Ureter (tissue), 1 donor: ENCODE results near the gene TMEM184B. TPM values are rescaled to one million over a fixed set of nuclear protein-coding genes. Genes with fewer than 3 reads are reported as not detected.

ENCODE experiments used
- DNase-seq: peaks from one replicate; pipeline ENCODE4 v3.0.0-alpha.2; 2020; ENCODE audit warnings: low spot score
- total RNA-seq: library from RNA; stranded (reverse); gene quantifications from one replicate; pipeline ENCODE4 v1.2.4, GENCODE V29; 2023
- donor health status: DM: yes; HTN: yes; CAD: no.

TMEM184B gene
- total RNA-seq, 1 donor from 2014 or later: 77.7 TPM

GRCh38 chr22:38228326-38228872 is 44.4 kb downstream of the TMEM184B start:
- DNase-seq: no peak

- DNase-seq: no peak
Observed at GRCh38 chr22:38226853-38227649, 45.8 kb downstream of the TMEM184B start.

GRCh38 chr22:38223289-38223960 is 49.4 kb downstream of the TMEM184B start:
- no peak for DNase-seq

GRCh38 chr22:38222797-38223119 is 50.1 kb downstream of the TMEM184B start:
- DNase-seq: peak; percentile 67

GRCh38 chr22:38221908-38222796 is 50.7 kb downstream of the TMEM184B start:
- DNase-seq: no peak

GRCh38 chr22:38221407-38221806 is 51.4 kb downstream of the TMEM184B start:
- no peak for DNase-seq

GRCh38 chr22:38220653-38221386 is 52.0 kb downstream of the TMEM184B start:
- DNase-seq: no peak

- no peak for DNase-seq
Observed at GRCh38 chr22:38220163-38220562, 52.6 kb downstream of the TMEM184B start.

- no peak for DNase-seq
Observed at GRCh38 chr22:38219632-38220031, 53.2 kb downstream of the TMEM184B start.

- peak; percentile 89 for DNase-seq
Observed at GRCh38 chr22:38218661-38219622, 53.9 kb downstream of the TMEM184B start.

- no peak for DNase-seq
Observed at GRCh38 chr22:38215156-38216038, 57.4 kb downstream of the TMEM184B start.

- DNase-seq: no peak
Observed at GRCh38 chr22:38214302-38215056, 58.3 kb downstream of the TMEM184B start.

GRCh38 chr22:38213990-38214301 is 58.9 kb downstream of the TMEM184B start:
- DNase-seq: no peak

- no peak for DNase-seq
Observed at GRCh38 chr22:38213319-38213989, 59.4 kb downstream of the TMEM184B start.

GRCh38 chr22:38212442-38212841 is 60.4 kb downstream of the TMEM184B start:
- DNase-seq: no peak

- no peak for DNase-seq
Observed at GRCh38 chr22:38211556-38211955, 61.3 kb downstream of the TMEM184B start.

- no peak for DNase-seq
Observed at GRCh38 chr22:38208551-38208968, 64.2 kb downstream of the TMEM184B start.

GRCh38 chr22:38207898-38208432 is 64.8 kb downstream of the TMEM184B start:
- no peak for DNase-seq
